ENCODE measurements around the gene DGKH. TPM values are rescaled to one million over a fixed set of nuclear protein-coding genes. Genes with fewer than 3 reads are reported as not detected.

DGKH gene
- total RNA-seq, 1 donor from 2014 or later = 13.4 TPM

- H3K27ac Mint-ChIP-seq (ENCODE audit: unreplicated experiment) = no peak overlapping the region
- H3K27me3 Mint-ChIP-seq (ENCODE audit: unreplicated experiment) = peaks cover 8% of the 10 kb centered on the region
- no peak overlapping the region for H3K4me3 Mint-ChIP-seq (ENCODE audit: unreplicated experiment)
Measured at GRCh38 chr13:42275098-42275471, 226.6 kb downstream of the DGKH start.

GRCh38 chr13:42275506-42275905, 227.1 kb downstream of the DGKH start:
- no peak overlapping the region for H3K4me3 Mint-ChIP-seq (ENCODE audit: unreplicated experiment)
- DNase-seq = no peak
- no peak for TF ChIP-seq CTCF (IDR thresholded peaks at IDR 0.05; ENCODE audit: partially characterized antibody, unreplicated experiment)
- no peaks in the 10 kb centered on the region for H3K9me3 Mint-ChIP-seq (ENCODE audit: unreplicated experiment)
- H3K36me3 Mint-ChIP-seq (ENCODE audit: unreplicated experiment) = no peaks in the 10 kb centered on the region
- H3K27me3 Mint-ChIP-seq (ENCODE audit: unreplicated experiment) = peaks cover 8% of the 10 kb centered on the region
- H3K27ac Mint-ChIP-seq (ENCODE audit: unreplicated experiment) = no peak overlapping the region
- H3K4me1 Mint-ChIP-seq (ENCODE audit: low read depth, unreplicated experiment) = peaks cover 19% of the 10 kb centered on the region

More at GRCh38 chr13:42275098-42275471, 226.6 kb downstream of the DGKH start:
- no peak for DNase-seq
- Mint-ChIP-seq H3K4me1 (ENCODE audit: low read depth, unreplicated experiment) (peaks cover 19% of the 10 kb centered on the region), H3K36me3 (ENCODE audit: unreplicated experiment) (no peaks in the 10 kb centered on the region), H3K9me3 (ENCODE audit: unreplicated experiment) (no peaks in the 10 kb centered on the region)
- no peak for TF ChIP-seq CTCF (IDR thresholded peaks at IDR 0.05; ENCODE audit: partially characterized antibody, unreplicated experiment)

- H3K4me1 Mint-ChIP-seq (ENCODE audit: low read depth, unreplicated experiment) = peaks cover 13% of the 10 kb centered on the region
- H3K36me3 Mint-ChIP-seq (ENCODE audit: unreplicated experiment) = no peaks in the 10 kb centered on the region
- peaks cover 7% of the 10 kb centered on the region for H3K27me3 Mint-ChIP-seq (ENCODE audit: unreplicated experiment)
- no peaks in the 10 kb centered on the region for H3K9me3 Mint-ChIP-seq (ENCODE audit: unreplicated experiment)
- no peak overlapping the region for H3K27ac Mint-ChIP-seq (ENCODE audit: unreplicated experiment)
- H3K4me3 Mint-ChIP-seq (ENCODE audit: unreplicated experiment) = no peak overlapping the region
- no peak for DNase-seq
- TF ChIP-seq CTCF (IDR thresholded peaks at IDR 0.05; ENCODE audit: partially characterized antibody, unreplicated experiment) = no peak
Measured at GRCh38 chr13:42276683-42277082, 228.2 kb downstream of the DGKH start.

GRCh38 chr13:42277618-42278276, 229.3 kb downstream of the DGKH start:
- Mint-ChIP-seq H3K27me3 (ENCODE audit: unreplicated experiment) (peaks cover 2% of the 10 kb centered on the region), H3K36me3 (ENCODE audit: unreplicated experiment) (no peaks in the 10 kb centered on the region), H3K9me3 (ENCODE audit: unreplicated experiment) (no peaks in the 10 kb centered on the region), H3K27ac (ENCODE audit: unreplicated experiment) (no peak overlapping the region), H3K4me3 (ENCODE audit: unreplicated experiment) (no peak overlapping the region), H3K4me1 (ENCODE audit: low read depth, unreplicated experiment) (peaks cover 13% of the 10 kb centered on the region)
- no peak for TF ChIP-seq CTCF (IDR thresholded peaks at IDR 0.05; ENCODE audit: partially characterized antibody, unreplicated experiment)
- no peak for DNase-seq

- Mint-ChIP-seq H3K4me1 (ENCODE audit: low read depth, unreplicated experiment) (peaks cover 12% of the 10 kb centered on the region), H3K4me3 (ENCODE audit: unreplicated experiment) (no peak overlapping the region), H3K27me3 (ENCODE audit: unreplicated experiment) (peaks cover 2% of the 10 kb centered on the region), H3K27ac (ENCODE audit: unreplicated experiment) (no peak overlapping the region), H3K9me3 (ENCODE audit: unreplicated experiment) (no peaks in the 10 kb centered on the region), H3K36me3 (ENCODE audit: unreplicated experiment) (no peaks in the 10 kb centered on the region)
- TF ChIP-seq CTCF (IDR thresholded peaks at IDR 0.05; ENCODE audit: partially characterized antibody, unreplicated experiment) = no peak
- DNase-seq = no peak
Measured at GRCh38 chr13:42279080-42279479, 230.6 kb downstream of the DGKH start.

Measured in glutamatergic neuron (in vitro differentiated cells).